Measurements from ENCODE around the gene PLEKHM3. TPM values are rescaled to one million over a fixed set of nuclear protein-coding genes. Genes with fewer than 3 reads are reported as not detected.
A peak's percentile ranks its signal among the peaks of the same experiment; 100 is the strongest.

Gene PLEKHM3
- total and polyA plus RNA-seq, 2 experiments from 2014 or later, result 3.9 to 8.8 TPM

DNA sequence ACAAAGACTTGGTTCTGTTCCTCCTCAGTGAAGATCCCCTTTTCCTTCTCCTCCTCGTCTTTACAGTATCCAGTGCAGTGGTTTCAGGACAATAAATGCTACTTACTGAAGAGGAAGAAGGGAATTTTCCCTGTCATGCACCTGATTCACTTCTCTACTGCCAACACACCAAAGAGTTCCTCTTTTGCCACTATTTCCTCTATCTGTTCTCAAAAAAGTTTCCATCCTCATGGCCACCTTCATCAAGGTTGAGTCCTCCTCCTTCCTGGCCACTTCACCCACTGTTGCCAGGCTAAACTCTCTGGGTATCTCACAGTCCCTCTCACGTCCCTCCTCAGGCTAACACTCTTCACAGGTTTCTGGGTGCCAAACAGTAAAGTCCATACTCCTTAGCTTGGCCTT, 41.7 kb downstream of the PLEKHM3 start:
- no peaks in the 10 kb centered on the region for H3F3A ChIP-seq (replicated peaks; ENCODE audit: low read depth)

More for the DNA sequence above, 41.7 kb downstream of the PLEKHM3 start:
- no peak for TF ChIP-seq JUNB (IDR thresholded peaks at IDR 0.05; ENCODE audit: unreplicated experiment)
- no peak for TF ChIP-seq ZNF114 (CRISPR knock-in tag; IDR thresholded peaks at IDR 0.05)
- TF ChIP-seq ETS1 (IDR thresholded peaks at IDR 0.05), result no peak
- TF ChIP-seq ZNF462 (CRISPR knock-in tag; IDR thresholded peaks at IDR 0.05), result no peak
- TF ChIP-seq, protein P1, sequence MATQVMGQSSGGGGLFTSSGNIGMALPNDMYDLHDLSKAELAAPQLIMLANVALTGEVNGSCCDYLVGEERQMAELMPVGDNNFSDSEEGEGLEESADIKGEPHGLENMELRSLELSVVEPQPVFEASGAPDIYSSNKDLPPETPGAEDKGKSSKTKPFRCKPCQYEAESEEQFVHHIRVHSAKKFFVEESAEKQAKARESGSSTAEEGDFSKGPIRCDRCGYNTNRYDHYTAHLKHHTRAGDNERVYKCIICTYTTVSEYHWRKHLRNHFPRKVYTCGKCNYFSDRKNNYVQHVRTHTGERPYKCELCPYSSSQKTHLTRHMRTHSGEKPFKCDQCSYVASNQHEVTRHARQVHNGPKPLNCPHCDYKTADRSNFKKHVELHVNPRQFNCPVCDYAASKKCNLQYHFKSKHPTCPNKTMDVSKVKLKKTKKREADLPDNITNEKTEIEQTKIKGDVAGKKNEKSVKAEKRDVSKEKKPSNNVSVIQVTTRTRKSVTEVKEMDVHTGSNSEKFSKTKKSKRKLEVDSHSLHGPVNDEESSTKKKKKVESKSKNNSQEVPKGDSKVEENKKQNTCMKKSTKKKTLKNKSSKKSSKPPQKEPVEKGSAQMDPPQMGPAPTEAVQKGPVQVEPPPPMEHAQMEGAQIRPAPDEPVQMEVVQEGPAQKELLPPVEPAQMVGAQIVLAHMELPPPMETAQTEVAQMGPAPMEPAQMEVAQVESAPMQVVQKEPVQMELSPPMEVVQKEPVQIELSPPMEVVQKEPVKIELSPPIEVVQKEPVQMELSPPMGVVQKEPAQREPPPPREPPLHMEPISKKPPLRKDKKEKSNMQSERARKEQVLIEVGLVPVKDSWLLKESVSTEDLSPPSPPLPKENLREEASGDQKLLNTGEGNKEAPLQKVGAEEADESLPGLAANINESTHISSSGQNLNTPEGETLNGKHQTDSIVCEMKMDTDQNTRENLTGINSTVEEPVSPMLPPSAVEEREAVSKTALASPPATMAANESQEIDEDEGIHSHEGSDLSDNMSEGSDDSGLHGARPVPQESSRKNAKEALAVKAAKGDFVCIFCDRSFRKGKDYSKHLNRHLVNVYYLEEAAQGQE (IDR thresholded peaks at IDR 0.05; ENCODE audit: unreplicated experiment), result no peak
- no peak for TF ChIP-seq EZH2phosphoT487 (IDR thresholded peaks at IDR 0.05; ENCODE audit: unreplicated experiment)
- TF ChIP-seq NANOG (IDR thresholded peaks at IDR 0.05; ENCODE audit: borderline replicate concordance), result no peak
- no peak for TF ChIP-seq EZH2 (IDR thresholded peaks at IDR 0.05; ENCODE audit: low read depth, unreplicated experiment)
- no peak for TF ChIP-seq ZNF331 (CRISPR knock-in tag; IDR thresholded peaks at IDR 0.05; ENCODE audit: low read depth)
- no peak for TF ChIP-seq CREB1 (CRISPR knock-in tag; IDR thresholded peaks at IDR 0.05; ENCODE audit: low read depth)
- no peak for TF ChIP-seq STAT1 (IDR thresholded peaks at IDR 0.05; ENCODE audit: unreplicated experiment)
- TF ChIP-seq, protein P2, sequence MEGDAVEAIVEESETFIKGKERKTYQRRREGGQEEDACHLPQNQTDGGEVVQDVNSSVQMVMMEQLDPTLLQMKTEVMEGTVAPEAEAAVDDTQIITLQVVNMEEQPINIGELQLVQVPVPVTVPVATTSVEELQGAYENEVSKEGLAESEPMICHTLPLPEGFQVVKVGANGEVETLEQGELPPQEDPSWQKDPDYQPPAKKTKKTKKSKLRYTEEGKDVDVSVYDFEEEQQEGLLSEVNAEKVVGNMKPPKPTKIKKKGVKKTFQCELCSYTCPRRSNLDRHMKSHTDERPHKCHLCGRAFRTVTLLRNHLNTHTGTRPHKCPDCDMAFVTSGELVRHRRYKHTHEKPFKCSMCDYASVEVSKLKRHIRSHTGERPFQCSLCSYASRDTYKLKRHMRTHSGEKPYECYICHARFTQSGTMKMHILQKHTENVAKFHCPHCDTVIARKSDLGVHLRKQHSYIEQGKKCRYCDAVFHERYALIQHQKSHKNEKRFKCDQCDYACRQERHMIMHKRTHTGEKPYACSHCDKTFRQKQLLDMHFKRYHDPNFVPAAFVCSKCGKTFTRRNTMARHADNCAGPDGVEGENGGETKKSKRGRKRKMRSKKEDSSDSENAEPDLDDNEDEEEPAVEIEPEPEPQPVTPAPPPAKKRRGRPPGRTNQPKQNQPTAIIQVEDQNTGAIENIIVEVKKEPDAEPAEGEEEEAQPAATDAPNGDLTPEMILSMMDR (conservative IDR thresholded peaks at IDR 0.05; ENCODE audit: low read depth in 2 of 2), result no peak
- TF ChIP-seq POLR2AphosphoS5 (IDR thresholded peaks at IDR 0.05; ENCODE audit: low read depth), result no peak
- H2AFZ ChIP-seq, result no peak overlapping the region
- Mint-ChIP-seq H3K36me3 (ENCODE audit: low read depth) (no peaks in the 10 kb centered on the region), H3K27ac (0 out of 2 replicates have a peak overlapping the region, but pooled peaks have one; percentile 3), H3K4me1 (no peaks in the 10 kb centered on the region; the same call in 2 of the 3 replicates), H3K27me3 (ENCODE audit: insufficient read depth, low read depth, poor library complexity) (peaks cover 4% of the 10 kb centered on the region), H3K4me3 (no peak overlapping the region), H3K9me3 (no peaks in the 10 kb centered on the region)
- no peaks in the 10 kb centered on the region for H4K20me1 ChIP-seq (replicated peaks; ENCODE audit: insufficient read depth)
- H3K27ac ChIP-seq (ENCODE audit: low read depth), result no peak overlapping the region
- H3K9me2 ChIP-seq (ENCODE audit: insufficient read depth), result no peaks in the 10 kb centered on the region; the same call in 1 of the 2 replicates
- H3K27me3 ChIP-seq (ENCODE audit: insufficient read depth), result no peaks in the 10 kb centered on the region
- H3K4me2 ChIP-seq, result no peak overlapping the region
- H3K4me1 ChIP-seq (ENCODE audit: insufficient read depth), result no peaks in the 10 kb centered on the region
- H3K36me3 ChIP-seq (ENCODE audit: insufficient read depth), result no peaks in the 10 kb centered on the region
- ATAC-seq (no peak), DNase-seq (ENCODE audit: low spot score) (no peak)
- H3K79me2 ChIP-seq (replicated peaks; ENCODE audit: insufficient read depth), result no peaks in the 10 kb centered on the region
- H3K4me3 ChIP-seq, result no peak overlapping the region

Measured in GM23338 (cell line).